Adrenal gland (tissue), 5 donors: Measurements from ENCODE around the gene GTSF1L.

Experiments used
- CTCF ChIP-seq, 6 experiments: fragments of 450-650 bp in 4 of 6; fragments of 200-600 bp in 2 of 6; sonication (generic) in 1 of 6; IDR thresholded peaks; 1 replicate in 5 of 6; 2 replicates in 1 of 6; pipeline versions ENCODE4 v1.5.1 to v1.8.0; 2016 to 2021; ENCODE audit warnings: antibody characterized with exemption in 6 of 6, mild to moderate bottlenecking in 2 of 6, moderate library complexity in 1 of 6
- POLR2A ChIP-seq, 2 donors: fragments of 450-650 bp; IDR thresholded peaks; one replicate each; pipeline ENCODE4 v1.6.1; 2017; ENCODE audit warnings: antibody characterized with exemption in 2 of 2, mild to moderate bottlenecking in 2 of 2, moderate library complexity in 1 of 2
- donor health status: DM: no; HTN: no; CAD: no.

GRCh38 chr20:43723186-43723585 is 3.6 kb downstream of the GTSF1L start:
- TF ChIP-seq CTCF (IDR thresholded peaks at IDR 0.05) (no peak), POLR2A (IDR thresholded peaks at IDR 0.05) (no peak)
